SIG-M5 treated with dmso at 0.1 percent for 504 hours (cell line): ENCODE measurements around the gene CDH12.
"Not testable (repeated sequence)": the region's sequence is repeated elsewhere in the genome, so short reads cannot be mapped to it uniquely, and the experiment has no call there.

Experiments used
- DNase-seq: peaks from one replicate; lab custom pipeline; 2025; ENCODE audit not compliant: unreplicated experiment; lab: John Stamatoyannopoulos, UW

The CDH12 gene

DNA sequence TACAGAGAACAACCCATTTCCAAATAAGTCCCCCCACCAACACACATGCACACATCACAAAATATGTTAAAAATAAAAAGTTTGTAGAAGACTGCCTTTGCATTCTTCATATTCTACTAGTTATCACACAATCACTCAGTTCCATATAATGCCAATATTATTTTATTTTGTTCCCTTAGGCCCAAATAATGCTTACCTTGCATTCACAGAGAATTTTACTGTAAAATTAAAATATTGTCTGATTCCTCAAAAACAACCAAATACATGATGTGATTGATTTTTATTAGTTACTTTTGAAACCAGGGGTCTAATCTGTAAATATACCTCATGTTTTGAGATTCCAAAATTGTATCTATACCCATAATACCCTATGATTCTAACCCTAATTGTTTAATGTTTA is 536.9 kb downstream of the CDH12 start:
- DNase-seq: no peak

DNA sequence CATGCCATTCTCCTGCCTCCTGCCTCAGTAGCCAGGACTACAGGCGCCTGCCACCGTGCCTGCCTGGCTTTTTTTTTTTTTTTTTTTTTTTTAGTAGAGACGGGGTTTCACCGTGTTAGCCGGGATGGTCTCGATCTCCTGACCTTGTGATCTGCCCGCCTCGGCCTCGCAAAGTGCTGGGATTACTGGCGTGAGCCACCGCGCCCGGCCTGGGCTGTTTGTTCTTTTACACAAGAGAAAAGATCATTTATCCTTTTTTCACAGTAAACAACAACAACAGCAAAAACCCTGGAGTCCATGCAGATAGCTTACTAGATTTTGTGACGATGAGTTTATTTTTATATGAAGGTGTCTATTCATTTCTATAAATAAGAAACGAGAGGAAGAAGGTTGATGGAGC is 538.1 kb downstream of the CDH12 start:
- not testable (repeated sequence) for DNase-seq

DNA sequence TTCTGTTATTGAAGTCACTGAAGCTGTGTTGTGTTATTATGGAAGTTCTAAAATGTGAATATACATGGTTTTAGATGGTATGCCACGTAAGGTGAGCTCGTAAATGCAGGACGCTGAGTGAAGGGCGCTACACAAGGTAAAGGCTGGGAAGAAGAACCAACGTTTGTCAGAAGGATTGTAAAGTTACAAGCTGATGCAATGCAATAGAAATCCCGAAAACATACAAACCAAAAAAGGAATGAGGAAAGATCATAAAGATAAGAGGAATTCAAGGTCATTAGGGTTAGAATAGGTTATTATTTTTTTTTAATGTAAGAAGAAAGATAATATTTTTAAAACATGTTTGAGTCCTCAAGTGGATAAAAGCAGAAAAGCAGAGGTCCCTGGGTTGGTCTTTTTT is 538.6 kb downstream of the CDH12 start:
- DNase-seq: no peak

- DNase-seq: no peak
Measured at GRCh38 chr5:22306011-22306410, 547.1 kb downstream of the CDH12 start.

DNA sequence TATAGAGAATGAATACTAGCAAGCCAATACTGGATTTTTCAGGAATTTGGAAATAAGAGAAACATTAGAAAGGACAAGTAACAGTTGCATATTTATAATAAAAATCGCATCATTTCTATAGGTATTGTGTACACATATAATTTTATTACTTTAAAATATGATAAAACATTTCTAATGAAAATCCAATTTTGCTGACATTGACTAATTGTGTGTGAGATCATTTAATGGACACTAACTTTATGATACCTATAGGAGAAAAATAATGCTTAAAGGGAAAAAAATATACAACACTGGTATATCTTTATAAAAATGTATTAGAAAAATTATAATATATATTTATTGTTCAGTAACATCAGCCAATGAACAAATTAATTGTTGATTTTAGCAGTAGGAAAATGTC is 557.3 kb downstream of the CDH12 start:
- no peak for DNase-seq

DNA sequence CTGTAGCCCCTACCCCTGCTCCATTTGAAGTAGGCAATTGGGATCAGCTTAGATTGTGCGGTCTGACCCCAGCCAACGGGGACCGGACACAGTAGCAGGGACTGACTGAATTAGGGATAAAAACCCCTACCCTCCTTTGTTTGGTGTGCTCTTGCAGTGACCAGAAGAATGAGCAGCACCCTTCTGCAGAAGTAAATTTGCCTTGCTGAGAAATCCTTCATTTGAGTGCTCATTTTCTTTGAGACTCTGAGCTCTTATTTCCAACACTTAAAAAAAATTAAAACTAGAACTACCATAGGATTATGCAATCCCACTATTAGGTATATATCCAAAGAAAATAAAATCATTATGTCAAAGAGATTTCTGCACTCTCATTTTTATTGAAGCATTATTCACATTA is 560.0 kb downstream of the CDH12 start:
- no peak for DNase-seq

DNA sequence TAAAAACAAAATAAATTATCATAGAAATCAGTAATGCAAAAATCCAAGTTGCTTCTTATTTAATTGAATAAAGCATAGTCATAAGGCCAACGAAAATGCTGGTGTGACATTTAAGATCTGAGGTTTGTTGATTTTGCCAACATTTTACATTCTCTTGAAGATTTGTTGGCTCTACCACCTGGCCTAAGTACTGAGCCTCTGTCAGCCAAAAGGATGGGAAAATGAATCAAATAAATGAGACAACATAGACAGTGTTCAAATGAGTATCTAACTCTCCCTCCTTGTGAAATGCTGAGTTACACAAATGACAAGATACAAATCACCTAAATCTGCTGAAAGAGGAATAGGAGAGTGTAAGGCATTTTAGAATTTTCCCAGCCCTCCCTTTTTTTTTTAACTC is 575.0 kb downstream of the CDH12 start:
- DNase-seq: no peak

GRCh38 chr5:22277006-22277405 is 576.1 kb downstream of the CDH12 start:
- DNase-seq: no peak

DNA sequence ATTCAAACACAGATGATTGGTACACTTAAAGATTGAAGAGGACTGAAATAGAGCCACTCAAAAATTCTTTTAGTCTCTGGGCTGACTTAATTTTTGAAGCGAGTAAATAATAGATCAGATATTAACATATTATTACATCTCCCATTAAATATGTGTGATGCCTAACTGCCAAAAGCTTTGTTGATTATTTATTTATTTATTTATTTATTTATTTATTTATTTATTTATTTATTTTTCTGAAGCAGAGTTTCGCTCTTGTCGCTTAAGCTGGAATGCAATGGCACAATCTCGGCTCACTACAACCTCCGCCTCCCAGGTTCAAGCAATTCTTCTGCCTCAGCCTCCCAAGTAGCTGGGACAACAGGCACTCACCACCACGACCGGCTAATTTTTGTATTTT is 587.3 kb downstream of the CDH12 start:
- DNase-seq: not testable (repeated sequence)

- DNase-seq: no peak
Measured at GRCh38 chr5:22258139-22258538, 595.0 kb downstream of the CDH12 start.

DNA sequence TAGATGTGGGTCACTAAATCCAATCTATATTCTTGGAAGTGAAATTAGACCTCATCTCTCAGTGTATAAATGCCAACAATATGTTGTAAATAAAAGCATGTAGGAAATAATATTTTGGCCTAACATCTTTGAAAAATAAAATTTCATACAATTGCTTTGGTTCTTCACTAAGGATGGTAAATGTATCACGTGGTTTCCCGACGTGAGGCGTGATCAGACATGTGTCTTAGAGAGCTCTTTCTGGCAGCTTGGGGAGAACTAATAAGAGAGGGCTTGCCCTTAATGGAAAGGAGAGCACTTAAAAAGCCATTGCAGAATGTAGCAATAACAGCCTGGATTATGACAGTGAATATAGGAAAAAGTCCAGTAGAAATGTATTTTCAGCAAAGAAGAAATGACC is 602.6 kb downstream of the CDH12 start:
- no peak for DNase-seq

DNA sequence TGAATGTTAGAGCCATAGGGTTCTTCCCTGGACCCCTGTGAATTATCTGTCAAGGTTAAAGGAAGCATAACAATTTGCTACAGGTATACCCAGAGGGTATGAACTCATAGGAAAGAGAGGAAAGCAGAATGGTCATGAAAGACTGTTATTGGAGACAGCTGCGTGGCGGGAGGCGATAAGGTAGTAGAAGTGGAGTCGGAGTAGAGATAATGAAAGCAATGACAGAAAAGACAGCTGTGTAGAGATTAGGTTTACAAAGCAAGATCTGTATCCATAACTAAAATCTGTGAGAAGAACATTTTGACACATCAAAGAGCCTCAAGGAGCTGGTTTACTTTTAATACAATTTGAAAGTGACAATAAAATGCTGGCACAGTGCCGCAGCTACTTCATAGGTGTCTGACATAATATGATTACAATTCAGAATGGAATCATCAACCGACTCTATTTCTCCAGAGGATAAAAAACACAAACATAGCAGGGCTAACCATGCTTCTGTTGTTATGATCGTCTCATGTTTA is 603.9 kb downstream of the CDH12 start:
- DNase-seq: no peak

- DNase-seq: no peak
Measured at GRCh38 chr5:22245770-22246169, 607.4 kb downstream of the CDH12 start.

GRCh38 chr5:22242532-22242931 is 610.6 kb downstream of the CDH12 start:
- DNase-seq: peak; percentile 12

- DNase-seq: no peak
Measured at GRCh38 chr5:22238047-22238446, 615.1 kb downstream of the CDH12 start.

DNA sequence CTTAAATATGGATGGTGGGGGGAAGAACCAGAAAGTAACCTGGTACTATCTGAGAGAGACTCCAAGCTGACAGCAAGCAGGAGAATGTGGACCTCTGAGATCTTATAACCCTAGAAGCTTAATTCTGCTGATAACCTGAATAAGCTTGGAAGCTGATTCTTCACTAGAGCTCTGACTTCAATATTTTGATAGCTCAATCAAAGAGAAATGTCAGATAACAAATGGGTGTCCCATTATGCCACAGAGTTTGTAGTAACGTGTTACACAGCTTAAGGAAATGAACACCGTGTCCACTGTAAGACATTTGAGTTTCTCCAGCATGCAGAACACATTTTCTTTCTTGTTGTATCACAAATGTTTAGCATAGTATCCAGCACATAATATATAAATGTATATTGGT is 626.7 kb downstream of the CDH12 start:
- no peak for DNase-seq

- no peak for DNase-seq
Measured at GRCh38 chr5:22223079-22223478, 630.1 kb downstream of the CDH12 start.

- DNase-seq: not testable (repeated sequence)
Measured at GRCh38 chr5:22213703-22214495, 639.2 kb downstream of the CDH12 start.

DNA sequence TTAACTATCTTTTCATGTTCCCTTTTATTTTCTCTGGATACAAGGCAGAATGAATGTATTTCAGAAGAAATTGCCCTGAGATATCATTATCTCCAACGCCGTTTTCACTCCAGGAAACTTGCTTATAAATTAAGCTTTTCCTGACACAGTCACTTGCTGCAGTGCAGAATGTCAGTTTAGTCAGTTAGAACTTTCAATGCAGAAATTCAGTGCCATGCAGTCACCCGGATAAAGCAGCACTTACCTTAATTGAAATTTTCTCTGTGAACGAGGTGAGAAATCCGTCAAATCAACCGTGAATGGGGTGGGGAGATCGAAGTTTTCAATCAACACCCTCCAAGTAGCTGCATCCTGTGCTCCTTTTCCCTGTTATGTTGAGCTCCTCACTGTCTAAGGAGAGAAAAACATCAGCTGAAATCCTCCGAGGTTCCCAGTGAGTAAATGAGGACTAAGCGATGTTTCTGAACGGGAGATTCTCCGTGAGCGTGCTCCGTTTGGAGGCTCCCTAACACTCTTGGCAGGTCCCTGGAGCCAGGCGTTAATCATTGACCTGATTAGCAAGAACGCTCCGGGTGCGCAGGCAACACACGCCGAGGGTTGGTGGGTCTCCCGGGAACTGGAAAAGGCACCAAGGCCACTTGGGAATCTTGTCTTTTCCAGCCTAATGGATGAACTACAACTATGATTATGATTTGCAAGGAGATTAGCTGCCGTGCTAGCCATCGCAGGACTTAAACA is 640.7 kb downstream of the CDH12 start:
- not testable (repeated sequence) for DNase-seq

DNA sequence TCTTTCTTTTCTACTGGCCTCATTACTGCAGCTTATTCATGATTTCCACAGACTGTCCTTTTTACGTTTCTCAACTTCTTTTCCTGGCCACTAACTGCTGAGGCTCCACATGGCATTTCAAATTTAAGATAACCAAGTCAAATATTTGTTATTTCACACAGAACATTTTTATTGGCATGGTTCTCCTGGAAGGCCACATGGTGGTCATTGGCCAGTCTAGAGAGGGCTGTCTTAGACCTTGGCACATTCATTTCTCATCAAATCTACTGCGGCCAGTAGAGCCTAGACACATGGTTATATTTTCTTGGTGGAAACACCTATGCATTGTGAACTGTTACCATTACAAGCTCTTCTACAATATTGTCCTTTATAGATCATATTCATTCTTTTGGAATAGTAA is 644.7 kb downstream of the CDH12 start:
- not testable (repeated sequence) for DNase-seq

- DNase-seq: not testable (repeated sequence)
Measured at GRCh38 chr5:22188651-22189050, 664.5 kb downstream of the CDH12 start.

- not testable (repeated sequence) for DNase-seq
Measured at GRCh38 chr5:22187632-22188228, 665.4 kb downstream of the CDH12 start.
